SK-N-DZ (cell line): ENCODE measurements around the gene OR5T2. TPM values are rescaled to one million over a fixed set of nuclear protein-coding genes. Genes with fewer than 3 reads are reported as not detected.
"Not testable (repeated sequence)": the region's sequence is repeated elsewhere in the genome, so short reads cannot be mapped to it uniquely, and the experiment has no call there.

Source experiments
- DNase-seq: peaks from one replicate; pipeline ENCODE4 v3.0.0-alpha.2; 2015; ENCODE audit warnings: low spot score
- polyA plus RNA-seq, 2 experiments: library from polyadenylated mRNA; depleted of rRNA; stranded (reverse); fragments of >200 nt; gene quantifications; 2 replicates each; pipeline ENCODE4 v1.2.3, GENCODE V29; 2014

The OR5T2 gene
- not detected in 2 replicates for polyA plus RNA-seq (2014; cell fraction: cytosol; rRNA removed)
- not detected in 2 replicates for polyA plus RNA-seq (2014; cell fraction: nucleus; rRNA removed)

DNA sequence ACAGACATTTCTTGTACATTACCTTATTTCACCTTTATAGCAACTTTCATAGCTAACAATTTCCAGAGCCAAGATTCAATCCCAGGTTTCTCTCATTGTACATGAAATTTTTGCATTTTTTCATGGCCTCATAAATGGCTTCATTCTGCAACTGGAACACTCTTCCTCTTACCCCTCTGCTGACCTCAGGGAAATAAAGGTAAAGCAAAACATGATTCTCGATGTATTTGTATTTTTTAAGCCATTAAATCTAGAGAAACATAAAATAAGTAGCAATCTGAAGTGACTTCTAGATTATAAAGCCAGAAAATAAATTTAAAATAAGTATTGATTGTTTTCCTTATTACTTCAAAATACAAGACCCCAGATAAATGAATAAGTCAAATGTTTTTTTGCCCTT is at the start of gene OR5T2:
OR5T2 (minus strand) TSS at position 101 of the 400 bp plus-strand sequence. CDS start 1,193 bp downstream, outside the sequence.
- no peak for DNase-seq

DNA sequence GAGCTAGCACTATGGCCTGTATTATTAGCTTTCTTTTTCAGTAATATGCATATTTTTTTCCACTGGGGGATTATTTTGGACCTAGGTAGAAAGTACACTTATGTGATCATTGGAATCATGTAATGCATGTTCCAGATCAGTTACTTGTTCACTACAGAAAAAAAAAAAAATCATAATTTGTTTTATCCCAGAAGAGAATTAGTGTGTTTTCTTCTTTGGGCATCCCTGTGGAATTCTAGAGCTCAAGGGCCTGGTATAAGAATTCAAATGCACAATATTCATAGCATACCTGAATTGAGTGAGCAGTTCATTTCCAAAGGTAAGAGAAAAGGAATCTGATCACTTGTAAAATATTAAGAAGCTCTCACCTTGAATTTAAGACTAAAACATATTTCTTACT is 39.8 kb upstream of the OR5T2 start, which contains the start of gene OR5T1:
OR5T1 (plus strand) TSS at position 301 of the 400 bp plus-strand sequence. CDS start 1,485 bp downstream, outside the sequence.
- no peak for DNase-seq

GRCh38 chr11:56271092-56271491 is 37.0 kb upstream of the OR5T2 start:
- no peak for DNase-seq

DNA sequence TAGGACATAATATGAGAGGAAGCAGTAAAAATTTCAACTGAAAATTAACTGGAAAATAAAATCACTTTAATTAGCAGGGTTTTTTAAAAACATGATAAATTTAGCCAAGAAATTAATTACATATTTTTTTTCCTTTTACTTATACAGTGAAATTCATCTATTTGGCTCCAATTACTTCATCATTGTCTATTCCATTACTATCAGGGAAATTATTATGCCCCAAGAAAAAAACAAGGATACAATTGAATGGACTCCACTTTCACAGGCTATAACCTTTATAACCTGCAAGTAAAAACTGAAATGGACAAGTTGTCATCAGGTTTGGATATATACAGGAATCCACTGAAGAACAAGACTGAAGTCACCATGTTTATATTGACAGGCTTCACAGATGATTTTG is 17.9 kb upstream of the OR5T2 start, which contains the start of gene OR5T3:
OR5T3 (plus strand) TSS at position 301 of the 400 bp plus-strand sequence; CDS start at position 301, 0 bp downstream.
- DNase-seq = no peak

GRCh38 chr11:56219735-56220134 is 14.3 kb downstream of the OR5T2 start:
- not testable (repeated sequence) for DNase-seq

GRCh38 chr11:56214537-56214936 is 19.5 kb downstream of the OR5T2 start:
- DNase-seq = no peak

GRCh38 chr11:56207790-56208189 is 26.3 kb downstream of the OR5T2 start:
- no peak for DNase-seq

DNA sequence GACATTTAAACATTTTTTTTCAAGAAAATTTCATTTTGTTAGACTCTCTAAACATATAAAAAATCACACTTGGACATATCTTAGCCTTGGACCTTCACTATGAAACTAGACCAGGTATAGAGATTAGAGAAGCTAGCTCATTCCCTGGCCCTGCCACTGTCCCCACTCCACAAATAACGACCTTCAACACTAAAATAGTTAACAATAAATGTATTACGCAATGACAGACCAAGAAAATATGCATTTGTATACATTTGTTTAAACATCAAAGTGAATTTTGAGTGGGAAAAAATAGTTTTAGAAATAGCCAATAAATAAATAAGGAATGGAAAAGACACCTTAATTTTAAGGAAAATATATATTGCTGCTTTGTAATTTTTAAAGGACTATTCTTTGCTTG is 36.7 kb downstream of the OR5T2 start:
- DNase-seq = no peak

- DNase-seq = no peak
Observed at GRCh38 chr11:56196705-56197104, 37.4 kb downstream of the OR5T2 start.

DNA sequence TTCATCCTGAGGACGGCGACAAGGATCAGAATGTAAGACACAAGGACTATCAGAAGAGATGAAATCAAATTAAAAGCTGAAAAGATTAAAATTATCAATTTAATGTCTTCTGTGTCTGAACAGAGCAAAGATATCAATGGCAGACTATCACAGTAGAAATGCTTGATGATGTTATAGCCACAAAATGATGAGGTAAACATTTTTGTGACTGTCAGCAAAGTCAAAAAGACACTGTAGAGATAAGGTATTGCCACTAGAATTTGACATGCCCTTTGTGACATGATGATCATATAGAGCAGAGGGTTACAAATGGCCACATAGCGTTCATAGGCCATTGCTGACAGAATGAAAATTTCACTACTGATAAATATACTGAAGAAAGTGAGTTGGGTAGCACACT is 45.5 kb downstream of the OR5T2 start:
- no peak for DNase-seq

DNA sequence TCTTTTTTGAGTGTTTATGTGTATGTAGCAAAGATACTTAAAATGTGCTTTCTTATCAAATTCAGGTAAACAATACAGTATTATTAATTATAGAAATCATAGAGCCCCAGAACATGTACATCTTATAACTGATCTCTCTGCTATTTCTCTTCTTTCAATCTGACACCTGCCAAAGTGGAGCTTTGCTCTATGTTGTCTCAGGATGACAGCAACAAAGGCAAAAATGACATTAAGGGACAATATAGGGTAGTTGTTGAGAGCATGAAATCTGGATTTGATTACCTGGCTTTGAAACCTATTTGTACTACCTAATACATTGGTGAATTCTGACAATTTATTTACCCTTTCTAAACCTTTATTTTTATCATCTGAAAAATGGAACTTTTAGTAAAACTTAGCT is 50.6 kb downstream of the OR5T2 start:
- no peak for DNase-seq
